HCT116 (cell line): ENCODE data around the gene SLC25A39.

Source experiments
- ATF3 ChIP-seq: IDR thresholded peaks from 2 replicates; pipeline ENCODE4 v1.6.1; 2012
- CEBPB ChIP-seq: IDR thresholded peaks from 2 replicates; pipeline ENCODE4 v1.6.1; 2012; ENCODE audit warnings: low read depth
- CTCF ChIP-seq, 3 experiments: fragments of 200-600 bp in 1 of 3; sonication (generic) in 1 of 3; IDR thresholded peaks in 2 of 3; conservative IDR thresholded peaks in 1 of 3; 2 replicates each; pipeline ENCODE4 v1.5.1; 2012 to 2017; ENCODE audit warnings: low read depth in 2 of 3, low read length in 2 of 3, antibody characterized with exemption in 1 of 3, borderline replicate concordance in 1 of 3, control low read depth in 1 of 3, mild to moderate bottlenecking in 1 of 3, mixed read lengths in 1 of 3, mixed run types in 1 of 3, moderate library complexity in 1 of 3; ENCODE audit not compliant: insufficient read depth in 1 of 3
- EZH2 ChIP-seq: fragments of 200-600 bp; sonication (generic); IDR thresholded peaks from 2 replicates; pipeline ENCODE4 v1.6.1; 2017; ENCODE audit warnings: antibody characterized with exemption, mixed run types
- EZH2phosphoT487 ChIP-seq: fragments of 200-600 bp; IDR thresholded peaks from 2 replicates; pipeline ENCODE4 v1.6.1; 2018; ENCODE audit warnings: antibody characterized with exemption, borderline replicate concordance
- MAX ChIP-seq: IDR thresholded peaks from 2 replicates; pipeline ENCODE4 v1.6.1; 2012
- POLR2A ChIP-seq: IDR thresholded peaks from 2 replicates; pipeline ENCODE4 v1.7.0; 2011; ENCODE audit warnings: borderline replicate concordance; ENCODE audit not compliant: insufficient read depth, insufficient read length; ENCODE audit errors: extremely low read depth
- POLR2AphosphoS5 ChIP-seq: IDR thresholded peaks from 2 replicates; pipeline ENCODE4 v1.6.1; 2011; ENCODE audit warnings: mild to moderate bottlenecking, low read depth, low read length, moderate library complexity
- RAD21 ChIP-seq: IDR thresholded peaks from 2 replicates; pipeline ENCODE4 v1.6.1; 2012; ENCODE audit warnings: low read depth, mild to moderate bottlenecking
- REST ChIP-seq: IDR thresholded peaks from 2 replicates; pipeline ENCODE4 v1.6.1; 2012; ENCODE audit warnings: low read depth
- SIN3A ChIP-seq: IDR thresholded peaks from 2 replicates; pipeline ENCODE4 v1.6.1; 2012; ENCODE audit warnings: low read depth
- SRF ChIP-seq: IDR thresholded peaks from 2 replicates; pipeline ENCODE4 v1.6.1; 2012; ENCODE audit warnings: low read depth
- YY1 ChIP-seq: IDR thresholded peaks from 2 replicates; pipeline ENCODE4 v1.6.1; 2011; ENCODE audit warnings: low read length, low read depth, moderate library complexity, mild to moderate bottlenecking; ENCODE audit not compliant: insufficient replicate concordance; ENCODE audit errors: extremely low read depth
- ZFX ChIP-seq: fragments of 450-650 bp; IDR thresholded peaks from 2 replicates; pipeline ENCODE4 v1.6.1; 2017

GRCh38 chr17:44360144-44360533 is 35.5 kb upstream of the SLC25A39 start:
- TF ChIP-seq CTCF (IDR thresholded peaks at IDR 0.05 in 2 of 3, conservative IDR thresholded peaks at IDR 0.05 in 1 of 3; ENCODE audit: borderline replicate concordance in 1 of 3, insufficient read depth in 1 of 3, low read depth in 2 of 3, low read length in 2 of 3) = no peak
- TF ChIP-seq EZH2 = no peak
- TF ChIP-seq REST = no peak
- TF ChIP-seq POLR2A = no peak
- no peak for TF ChIP-seq RAD21
- TF ChIP-seq POLR2AphosphoS5 = no peak
- no peak for TF ChIP-seq EZH2phosphoT487
- no peak for TF ChIP-seq MAX
- TF ChIP-seq SIN3A = no peak
- TF ChIP-seq ATF3 = no peak
- TF ChIP-seq YY1 = no peak
- TF ChIP-seq CEBPB = no peak
- TF ChIP-seq SRF = no peak
- no peak for TF ChIP-seq ZFX
